ENCODE results near the gene RTTN.

- no peak for TF ChIP-seq CTCF (conservative IDR thresholded peaks at IDR 0.05; ENCODE audit: low read length)
- no peak for TF ChIP-seq EZH2phosphoT487 (IDR thresholded peaks at IDR 0.05; ENCODE audit: borderline replicate concordance, low read depth, low read length)
Observed at GRCh38 chr18:70151614-70152013, 53.9 kb downstream of the RTTN start.

Data from OCI-LY7 (cell line).